SU-DHL-6 (cell line): ENCODE data around the gene MGAT4C.

Experiments
- H2AFZ ChIP-seq: fragments of 200-600 bp; sonication (generic); 2 replicates; pipeline ENCODE4 v1.6.1; 2014; ENCODE audit warnings: low read depth, mild to moderate bottlenecking, moderate library complexity, mixed read lengths, antibody characterized with exemption, low read length; ENCODE audit not compliant: severe bottlenecking
- H3F3A ChIP-seq: fragments of 200-600 bp; shearing (Covaris generic); 2 replicates; pipeline ENCODE4 v1.6.0; 2016; ENCODE audit warnings: antibody characterized with exemption, mild to moderate bottlenecking; ENCODE audit not compliant: insufficient read depth
- H3K27ac ChIP-seq: fragments of 200-600 bp; sonication (generic); 2 replicates; pipeline ENCODE4 v1.5.1; 2016; ENCODE audit warnings: low read depth, mild to moderate bottlenecking, low read length, moderate library complexity, mixed read lengths
- H3K27me3 ChIP-seq: fragments of 200-600 bp; sonication (generic), shearing (Covaris generic); 2 replicates; pipeline ENCODE4 v1.6.0; 2014; ENCODE audit warnings: mild to moderate bottlenecking, low read length
- H3K36me3 ChIP-seq: fragments of 200-600 bp; sonication (generic); 2 replicates; pipeline ENCODE4 v1.6.1; 2014; ENCODE audit warnings: mild to moderate bottlenecking, low read length, mixed read lengths
- H3K4me2 ChIP-seq: fragments of 300-600, 200-600 bp; shearing (Covaris generic), sonication (generic); 2 replicates; pipeline ENCODE4 v1.6.0; 2014; ENCODE audit warnings: low read length, low read depth, mild to moderate bottlenecking; ENCODE audit not compliant: poor library complexity, severe bottlenecking
- H3K4me3 ChIP-seq: fragments of 200-600 bp; sonication (generic); 2 replicates; pipeline ENCODE4 v1.5.1; 2014; ENCODE audit warnings: antibody characterized with exemption, low read length, mild to moderate bottlenecking, mixed read lengths; ENCODE audit not compliant: insufficient read depth, poor library complexity, severe bottlenecking
- H3K79me2 ChIP-seq: fragments of 200-600 bp; sonication (generic); 2 replicates; pipeline ENCODE4 v1.6.1; 2014; ENCODE audit warnings: mild to moderate bottlenecking, low read length, moderate library complexity; ENCODE audit not compliant: insufficient read depth
- H3K9ac ChIP-seq: fragments of 200-600 bp; sonication (generic); 2 replicates; pipeline ENCODE4 v1.7.0; 2014; ENCODE audit warnings: mild to moderate bottlenecking, low read length
- H3K9me2 ChIP-seq: fragments of 200-600 bp; sonication (generic); replicated peaks from 2 replicates; pipeline ENCODE4 v1.6.1; 2014; ENCODE audit warnings: low read length; ENCODE audit not compliant: insufficient read depth
- H3K9me3 ChIP-seq: fragments of 200-600 bp; sonication (generic); 2 replicates; pipeline ENCODE4 v1.6.1; 2014; ENCODE audit warnings: low read length, mixed read lengths; ENCODE audit not compliant: insufficient read depth
- H4K20me1 ChIP-seq: fragments of 200-600 bp; sonication (generic); 2 replicates; pipeline ENCODE4 v1.6.1; 2014; ENCODE audit warnings: low read depth, mild to moderate bottlenecking, antibody characterized with exemption, low read length, moderate library complexity, mixed read lengths
- EZH2phosphoT487 ChIP-seq: fragments of 200-600 bp; sonication (generic), shearing (Covaris generic); conservative IDR thresholded peaks from 2 replicates; pipeline ENCODE4 v1.6.1; 2018; ENCODE audit warnings: mild to moderate bottlenecking, antibody characterized with exemption, low read length, moderate library complexity, mixed read lengths
- TF ChIP-seq, protein P1 (sequence below): fragments of 200-600 bp; sonication (generic); IDR thresholded peaks from one replicate; pipeline ENCODE4 v1.5.1; 2017; ENCODE audit warnings: antibody characterized with exemption, mild to moderate bottlenecking, low read length, moderate library complexity; ENCODE audit not compliant: insufficient read depth, poor library complexity, severe bottlenecking

Gene MGAT4C

DNA sequence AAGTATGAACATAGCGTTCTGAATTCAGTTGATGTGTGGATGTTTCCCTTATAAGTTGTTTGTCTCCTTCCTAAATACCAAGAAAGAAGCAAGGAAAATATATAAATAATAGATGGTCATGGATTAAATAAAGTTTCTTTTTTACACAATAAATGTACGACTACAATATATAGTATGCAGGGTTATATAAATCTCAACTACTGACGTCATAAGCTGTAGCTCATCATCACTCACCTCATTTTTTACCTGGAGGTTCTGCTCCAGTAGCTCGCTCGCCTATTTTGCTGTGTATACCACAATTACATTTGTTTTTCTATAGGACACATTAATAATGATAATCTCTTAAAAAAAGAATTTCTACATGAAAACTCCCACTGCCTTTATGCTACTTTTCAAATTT lies 272.6 kb downstream of the MGAT4C start:
- H3K27ac ChIP-seq: no peak overlapping the region
- no peaks in the 10 kb centered on the region for H4K20me1 ChIP-seq
- no peak overlapping the region for H3K4me2 ChIP-seq
- H3K4me3 ChIP-seq: no peak overlapping the region
- H3K9me2 ChIP-seq: no peaks in the 10 kb centered on the region
- H3K79me2 ChIP-seq: no peaks in the 10 kb centered on the region
- no peak overlapping the region for H2AFZ ChIP-seq
- H3K27me3 ChIP-seq: no peaks in the 10 kb centered on the region
- H3K36me3 ChIP-seq: no peaks in the 10 kb centered on the region
- no peak overlapping the region for H3K9ac ChIP-seq
- TF ChIP-seq, protein P1, sequence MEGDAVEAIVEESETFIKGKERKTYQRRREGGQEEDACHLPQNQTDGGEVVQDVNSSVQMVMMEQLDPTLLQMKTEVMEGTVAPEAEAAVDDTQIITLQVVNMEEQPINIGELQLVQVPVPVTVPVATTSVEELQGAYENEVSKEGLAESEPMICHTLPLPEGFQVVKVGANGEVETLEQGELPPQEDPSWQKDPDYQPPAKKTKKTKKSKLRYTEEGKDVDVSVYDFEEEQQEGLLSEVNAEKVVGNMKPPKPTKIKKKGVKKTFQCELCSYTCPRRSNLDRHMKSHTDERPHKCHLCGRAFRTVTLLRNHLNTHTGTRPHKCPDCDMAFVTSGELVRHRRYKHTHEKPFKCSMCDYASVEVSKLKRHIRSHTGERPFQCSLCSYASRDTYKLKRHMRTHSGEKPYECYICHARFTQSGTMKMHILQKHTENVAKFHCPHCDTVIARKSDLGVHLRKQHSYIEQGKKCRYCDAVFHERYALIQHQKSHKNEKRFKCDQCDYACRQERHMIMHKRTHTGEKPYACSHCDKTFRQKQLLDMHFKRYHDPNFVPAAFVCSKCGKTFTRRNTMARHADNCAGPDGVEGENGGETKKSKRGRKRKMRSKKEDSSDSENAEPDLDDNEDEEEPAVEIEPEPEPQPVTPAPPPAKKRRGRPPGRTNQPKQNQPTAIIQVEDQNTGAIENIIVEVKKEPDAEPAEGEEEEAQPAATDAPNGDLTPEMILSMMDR: no peak
- TF ChIP-seq EZH2phosphoT487: no peak
- no peaks in the 10 kb centered on the region for H3F3A ChIP-seq
- H3K9me3 ChIP-seq: no peaks in the 10 kb centered on the region

DNA sequence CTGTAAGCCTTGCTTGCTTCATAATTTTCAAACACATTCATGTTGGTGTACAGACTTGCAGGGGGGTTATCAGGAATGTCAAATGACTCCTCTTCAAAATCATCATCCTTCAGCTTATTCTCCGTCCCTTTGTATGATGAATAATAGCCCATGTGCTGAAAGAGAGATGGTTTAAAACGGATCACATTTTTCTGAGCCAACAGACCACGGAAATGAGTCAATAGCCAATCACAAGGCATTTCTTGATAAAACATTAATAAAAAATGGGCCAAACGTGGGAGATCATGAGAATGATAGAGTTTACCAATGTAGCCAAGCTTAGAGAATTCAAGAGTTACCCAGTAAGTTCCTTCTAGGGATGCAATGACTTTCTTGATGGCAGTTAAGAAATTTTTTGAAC lies 276.6 kb downstream of the MGAT4C start:
- Histone ChIP-seq H3K79me2 (no peaks in the 10 kb centered on the region), H3K4me2 (no peak overlapping the region), H3K9me2 (no peaks in the 10 kb centered on the region), H3K9ac (no peak overlapping the region), H4K20me1 (no peaks in the 10 kb centered on the region), H3F3A (no peaks in the 10 kb centered on the region), H3K36me3 (no peaks in the 10 kb centered on the region), H3K27ac (no peak overlapping the region), H3K9me3 (no peaks in the 10 kb centered on the region), H3K27me3 (no peaks in the 10 kb centered on the region), H3K4me3 (no peak overlapping the region), H2AFZ (no peak overlapping the region)
- TF ChIP-seq, protein P1: no peak
- TF ChIP-seq EZH2phosphoT487: no peak

DNA sequence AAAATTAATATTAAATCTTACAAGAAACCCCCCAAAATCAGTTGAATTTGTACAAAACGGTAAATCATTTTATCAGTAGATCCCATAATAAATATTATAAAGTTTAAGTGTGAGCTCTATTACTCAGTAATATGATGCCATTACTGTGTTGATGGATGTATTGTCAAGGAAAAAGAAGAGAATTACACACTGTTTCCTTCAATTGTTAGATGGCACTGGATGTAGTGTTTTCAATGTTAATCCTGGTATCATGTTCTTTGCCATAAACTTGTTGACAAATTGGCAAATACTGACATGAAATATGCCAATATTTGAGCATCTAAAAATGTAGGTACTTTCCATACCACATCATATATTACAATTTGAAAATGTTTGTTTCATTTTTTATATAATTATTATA lies 280.5 kb downstream of the MGAT4C start:
- Histone ChIP-seq H3K9me3 (no peaks in the 10 kb centered on the region), H3K27me3 (no peaks in the 10 kb centered on the region), H3K36me3 (no peaks in the 10 kb centered on the region), H3K79me2 (no peaks in the 10 kb centered on the region), H3K27ac (no peak overlapping the region), H3F3A (no peaks in the 10 kb centered on the region), H3K9ac (no peak overlapping the region), H3K4me2 (no peak overlapping the region), H2AFZ (no peak overlapping the region), H3K9me2 (no peaks in the 10 kb centered on the region), H4K20me1 (no peaks in the 10 kb centered on the region), H3K4me3 (no peak overlapping the region)
- TF ChIP-seq EZH2phosphoT487: no peak
- TF ChIP-seq, protein P1: no peak

DNA sequence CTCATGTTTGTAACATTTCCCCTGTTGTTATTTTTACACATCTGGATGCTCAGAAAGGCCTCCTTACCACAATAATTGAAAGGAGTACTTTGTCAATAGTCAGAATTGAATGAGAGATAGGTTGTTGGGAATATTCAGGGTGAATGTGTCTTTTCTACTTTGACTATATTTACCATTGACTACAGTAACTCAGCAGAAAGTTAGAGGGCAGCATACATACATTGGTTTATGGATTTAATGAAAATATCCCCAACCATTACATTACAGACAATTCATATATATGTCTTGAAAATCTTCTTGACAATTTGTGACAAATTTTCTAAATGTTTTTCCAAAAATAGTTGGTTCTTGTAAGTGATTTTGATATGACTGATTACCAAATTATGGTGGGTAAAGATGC lies 284.4 kb downstream of the MGAT4C start:
- Histone ChIP-seq H3K9me2 (no peaks in the 10 kb centered on the region), H3K9ac (no peak overlapping the region), H3K4me3 (no peak overlapping the region), H3K79me2 (no peaks in the 10 kb centered on the region), H2AFZ (no peak overlapping the region), H3K27ac (no peak overlapping the region), H3K36me3 (no peaks in the 10 kb centered on the region), H3F3A (no peaks in the 10 kb centered on the region), H3K4me2 (no peak overlapping the region), H3K27me3 (no peaks in the 10 kb centered on the region), H4K20me1 (no peaks in the 10 kb centered on the region), H3K9me3 (no peaks in the 10 kb centered on the region)
- TF ChIP-seq EZH2phosphoT487: no peak
- TF ChIP-seq, protein P1: no peak
